ENCODE data around the gene PIGH. TPM values are rescaled to one million over a fixed set of nuclear protein-coding genes. Genes with fewer than 3 reads are reported as not detected.

PIGH gene
- total RNA-seq, 1 donor from 2014 or later: 11.4 TPM

GRCh38 chr14:67576216-67576955 is 23.7 kb downstream of the PIGH start:
- H3K4me3 Mint-ChIP-seq: no peak overlapping the region
- H3K27ac Mint-ChIP-seq: no peak overlapping the region
- no peaks in the 10 kb centered on the region for H3K9me3 Mint-ChIP-seq
- no peaks in the 10 kb centered on the region for H3K27me3 Mint-ChIP-seq (ENCODE audit: low read depth)
- DNase-seq (ENCODE audit: low spot score in 2 of 2, unreplicated experiment in 2 of 2): no peak
- no peaks in the 10 kb centered on the region for H3K4me1 Mint-ChIP-seq
- TF ChIP-seq CTCF (IDR thresholded peaks at IDR 0.05; ENCODE audit: unreplicated experiment): no peak
- H3K36me3 Mint-ChIP-seq: no peaks in the 10 kb centered on the region

GRCh38 chr14:67575684-67576083 is 24.4 kb downstream of the PIGH start:
- no peak for TF ChIP-seq CTCF (IDR thresholded peaks at IDR 0.05; ENCODE audit: unreplicated experiment)
- Mint-ChIP-seq H3K9me3 (no peaks in the 10 kb centered on the region), H3K27ac (no peak overlapping the region), H3K36me3 (no peaks in the 10 kb centered on the region), H3K4me3 (no peak overlapping the region), H3K27me3 (ENCODE audit: low read depth) (no peaks in the 10 kb centered on the region), H3K4me1 (no peaks in the 10 kb centered on the region)
- DNase-seq (ENCODE audit: low spot score in 2 of 2, unreplicated experiment in 2 of 2): no peak

GRCh38 chr14:67574806-67575205 is 25.3 kb downstream of the PIGH start:
- no peak for TF ChIP-seq CTCF (IDR thresholded peaks at IDR 0.05; ENCODE audit: unreplicated experiment)
- no peaks in the 10 kb centered on the region for H3K4me1 Mint-ChIP-seq
- no peaks in the 10 kb centered on the region for H3K9me3 Mint-ChIP-seq
- no peak overlapping the region for H3K4me3 Mint-ChIP-seq
- H3K27me3 Mint-ChIP-seq (ENCODE audit: low read depth): no peaks in the 10 kb centered on the region
- H3K36me3 Mint-ChIP-seq: no peaks in the 10 kb centered on the region
- H3K27ac Mint-ChIP-seq: no peak overlapping the region
- DNase-seq (ENCODE audit: low spot score in 2 of 2, unreplicated experiment in 2 of 2): no peak

- Mint-ChIP-seq H3K27me3 (ENCODE audit: low read depth) (no peaks in the 10 kb centered on the region), H3K4me3 (no peak overlapping the region), H3K9me3 (no peaks in the 10 kb centered on the region), H3K4me1 (peaks cover under 1% of the 10 kb centered on the region), H3K27ac (no peak overlapping the region), H3K36me3 (no peaks in the 10 kb centered on the region)
- no peak for TF ChIP-seq CTCF (IDR thresholded peaks at IDR 0.05; ENCODE audit: unreplicated experiment)
- no peak for DNase-seq (ENCODE audit: low spot score in 2 of 2, unreplicated experiment in 2 of 2)
Measured at GRCh38 chr14:67574156-67574555, 25.9 kb downstream of the PIGH start.

GRCh38 chr14:67573228-67574010 is 26.6 kb downstream of the PIGH start:
- Mint-ChIP-seq H3K27ac (no peak overlapping the region), H3K36me3 (no peaks in the 10 kb centered on the region), H3K4me3 (no peak overlapping the region), H3K9me3 (no peaks in the 10 kb centered on the region), H3K27me3 (ENCODE audit: low read depth) (no peaks in the 10 kb centered on the region), H3K4me1 (peaks cover 2% of the 10 kb centered on the region)
- DNase-seq (ENCODE audit: low spot score in 2 of 2, unreplicated experiment in 2 of 2): no peak
- no peak for TF ChIP-seq CTCF (IDR thresholded peaks at IDR 0.05; ENCODE audit: unreplicated experiment)

Data from mesothelial cell of epicardium (in vitro differentiated cells).